Lung (tissue), 12 donors: ENCODE data around the gene UGT2A2. TPM values are rescaled to one million over a fixed set of nuclear protein-coding genes. Genes with fewer than 3 reads are reported as not detected.
A peak's percentile ranks its signal among the peaks of the same experiment; 100 is the strongest.

Source experiments
- ATAC-seq: fragments of 200-7000 bp; cut with Tn5 transposase; one replicate; pipeline ENCODE4 v1.9.1; 2020; ENCODE audit warnings: moderate number of reproducible peaks; ENCODE audit not compliant: insufficient read depth, low FRiP score
- DNase-seq, 3 donors: peaks; one replicate each; pipeline ENCODE4 v3.0.0-alpha.2; 2013 to 2017
- H3K27ac ChIP-seq, 2 donors: one replicate each; pipeline ENCODE4 v1.5.1; 2013; ENCODE audit warnings: mild to moderate bottlenecking in 2 of 2, moderate library complexity in 2 of 2, control low read depth in 1 of 2, inconsistent platforms in 1 of 2, low read depth in 1 of 2, low read length in 1 of 2
- H3K27me3 ChIP-seq, 3 donors: one replicate each; pipeline ENCODE4 v1.5.1; 2013; ENCODE audit warnings: low read length in 2 of 3; ENCODE audit not compliant: control insufficient read depth in 3 of 3, insufficient read depth in 3 of 3
- H3K36me3 ChIP-seq, 4 donors: one replicate each; pipeline ENCODE4 v1.5.1; 2013; ENCODE audit warnings: low read length in 4 of 4, mild to moderate bottlenecking in 1 of 4, moderate library complexity in 1 of 4; ENCODE audit not compliant: control insufficient read depth in 4 of 4, insufficient read depth in 4 of 4
- H3K4me1 ChIP-seq, 5 donors: one replicate each; pipeline ENCODE4 v1.5.1; 2013; ENCODE audit warnings: low read length in 5 of 5, mild to moderate bottlenecking in 2 of 5, moderate library complexity in 1 of 5; ENCODE audit not compliant: control insufficient read depth in 5 of 5, insufficient read depth in 5 of 5
- H3K4me3 ChIP-seq: one replicate; pipeline ENCODE4 v1.5.1; 2013; ENCODE audit warnings: mild to moderate bottlenecking, control low read depth, moderate library complexity
- H3K9ac ChIP-seq, 2 donors: one replicate each; pipeline ENCODE4 v1.5.1; 2013; ENCODE audit warnings: low read length in 2 of 2, control low read depth in 1 of 2; ENCODE audit not compliant: insufficient read depth in 1 of 2
- H3K9me3 ChIP-seq, 4 donors: one replicate each; pipeline ENCODE4 v1.5.1; 2013; ENCODE audit warnings: low read length in 3 of 4, mild to moderate bottlenecking in 1 of 4, moderate library complexity in 1 of 4; ENCODE audit not compliant: control insufficient read depth in 4 of 4, insufficient read depth in 3 of 4
- CTCF ChIP-seq: IDR thresholded peaks from 2 replicates; pipeline ENCODE4 v1.5.1; 2012; ENCODE audit warnings: mild to moderate bottlenecking; ENCODE audit errors: control extremely low read depth, extremely low read depth
- WGBS, 2 donors: extraction: QIAGEN DNeasy Blood & Tissue Kit; methylation state at CpG; one replicate each; pipeline ENCODE4 v1.1.7; 2013; 5-methylcytosine and 5-hydroxymethylcytosine counted together
- polyA plus RNA-seq, 2 donors: library from polyadenylated mRNA; stranded (reverse); fragments of 200-250 nt; gene quantifications; one replicate each; pipeline ENCODE4 v1.2.1, GENCODE V29; 2013
- total RNA-seq, 2 donors: library from RNA; depleted of rRNA in 1 of 2; stranded (reverse); fragments of >200 nt in 1 of 2; gene quantifications; one replicate each; pipeline ENCODE4 v1.2.1, GENCODE V29; 2014 to 2021
- donor health status: control.
- donor health status: control.
- donor health status: Bipolar disorder and iron deficiency.
- donor health status: healthy.
- donor health status: DM: yes; HTN: yes; CAD: no.

The UGT2A2 gene
- total and polyA plus RNA-seq, 4 donors = not detected

- ATAC-seq = no peak
- Histone ChIP-seq H3K4me3 (no peak overlapping the region), H3K36me3 (no peaks in the 10 kb centered on the region), H3K27me3 (no peaks in the 10 kb centered on the region), H3K4me1 (no peaks in the 10 kb centered on the region), H3K27ac (no peak overlapping the region), H3K9me3 (peaks cover 0 to 2% (median 0%) of the 10 kb centered on the region in 4 donors), H3K9ac (no peak overlapping the region)
- 74 to 82% methylated on average over 6 of the region's 6 CpGs for WGBS, 2 donors
- DNase-seq = peak in 2 of 3 donors; percentile 65 to 72
- TF ChIP-seq CTCF = peak; percentile 9
Observed at GRCh38 chr4:69617083-69617694, 22.3 kb downstream of the UGT2A2 start.

- no peak for ATAC-seq
- no peak for DNase-seq
- TF ChIP-seq CTCF = no peak
- Histone ChIP-seq H3K27me3 (no peaks in the 10 kb centered on the region), H3K4me1 (no peaks in the 10 kb centered on the region), H3K4me3 (no peak overlapping the region), H3K9me3 (no peaks in the 10 kb centered on the region), H3K27ac (no peak overlapping the region), H3K9ac (no peak overlapping the region), H3K36me3 (no peaks in the 10 kb centered on the region)
- WGBS, 2 donors = 60 to 79% methylated on average over 1 of the region's 1 CpG
Observed at GRCh38 chr4:69610484-69610883, 29.0 kb downstream of the UGT2A2 start.

- H3K4me3 ChIP-seq = no peak overlapping the region
Observed at GRCh38 chr4:69601065-69601464, 38.4 kb downstream of the UGT2A2 start.

More at GRCh38 chr4:69601065-69601464, 38.4 kb downstream of the UGT2A2 start:
- TF ChIP-seq CTCF = no peak
- no peak overlapping the region for H3K9ac ChIP-seq
- no peak for DNase-seq
- no peaks in the 10 kb centered on the region for H3K9me3 ChIP-seq
- WGBS, 2 donors = 80 to 84% methylated on average over 4 of the region's 4 CpGs
- no peaks in the 10 kb centered on the region for H3K4me1 ChIP-seq
- H3K36me3 ChIP-seq = no peaks in the 10 kb centered on the region
- no peak overlapping the region for H3K27ac ChIP-seq
- ATAC-seq = no peak
- no peaks in the 10 kb centered on the region for H3K27me3 ChIP-seq
